Fibroblast of lung (primary cell): ENCODE measurements around the gene CAPZB.

ENCODE experiments used
- EZH2 ChIP-seq: IDR thresholded peaks from 2 replicates; pipeline ENCODE4 v1.5.1; 2012; ENCODE audit warnings: low read length, control low read depth, mild to moderate bottlenecking; ENCODE audit errors: missing control alignments
- TF ChIP-seq, protein P1 (sequence below), 2 donors: IDR thresholded peaks in 1 of 2; conservative IDR thresholded peaks in 1 of 2; 1 replicate in 1 of 2; 2 replicates in 1 of 2; pipeline ENCODE4 v1.5.1; 2011 to 2012; ENCODE audit warnings: low read length in 2 of 2, control low read depth in 1 of 2, inconsistent platforms in 1 of 2, low read depth in 1 of 2, mild to moderate bottlenecking in 1 of 2

DNA sequence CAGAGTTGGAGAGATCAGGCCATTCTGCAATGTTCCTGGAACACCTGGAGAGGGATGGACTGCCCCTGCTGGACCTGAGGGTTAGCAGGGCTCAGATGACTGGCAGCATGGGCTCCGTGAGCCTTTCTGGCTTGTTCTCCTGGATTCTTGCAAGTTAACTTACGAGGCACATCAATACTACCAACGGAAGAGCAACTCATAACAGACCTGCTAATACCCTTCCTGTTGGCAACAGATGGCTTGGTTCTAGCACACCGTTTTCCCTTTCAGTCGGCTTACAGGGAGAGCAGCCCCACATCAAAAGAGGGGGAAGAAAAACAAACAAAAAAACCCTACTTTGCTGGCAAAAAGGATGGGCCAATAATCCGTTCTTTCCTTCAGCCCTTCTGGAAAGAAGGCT is 125.3 kb downstream of the CAPZB start:
- TF ChIP-seq, protein P1, sequence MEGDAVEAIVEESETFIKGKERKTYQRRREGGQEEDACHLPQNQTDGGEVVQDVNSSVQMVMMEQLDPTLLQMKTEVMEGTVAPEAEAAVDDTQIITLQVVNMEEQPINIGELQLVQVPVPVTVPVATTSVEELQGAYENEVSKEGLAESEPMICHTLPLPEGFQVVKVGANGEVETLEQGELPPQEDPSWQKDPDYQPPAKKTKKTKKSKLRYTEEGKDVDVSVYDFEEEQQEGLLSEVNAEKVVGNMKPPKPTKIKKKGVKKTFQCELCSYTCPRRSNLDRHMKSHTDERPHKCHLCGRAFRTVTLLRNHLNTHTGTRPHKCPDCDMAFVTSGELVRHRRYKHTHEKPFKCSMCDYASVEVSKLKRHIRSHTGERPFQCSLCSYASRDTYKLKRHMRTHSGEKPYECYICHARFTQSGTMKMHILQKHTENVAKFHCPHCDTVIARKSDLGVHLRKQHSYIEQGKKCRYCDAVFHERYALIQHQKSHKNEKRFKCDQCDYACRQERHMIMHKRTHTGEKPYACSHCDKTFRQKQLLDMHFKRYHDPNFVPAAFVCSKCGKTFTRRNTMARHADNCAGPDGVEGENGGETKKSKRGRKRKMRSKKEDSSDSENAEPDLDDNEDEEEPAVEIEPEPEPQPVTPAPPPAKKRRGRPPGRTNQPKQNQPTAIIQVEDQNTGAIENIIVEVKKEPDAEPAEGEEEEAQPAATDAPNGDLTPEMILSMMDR (conservative IDR thresholded peaks at IDR 0.05 in 1 of 2, IDR thresholded peaks at IDR 0.05 in 1 of 2; ENCODE audit: low read depth in 1 of 2, low read length in 2 of 2): no peak
- no peak for TF ChIP-seq EZH2
